ENCODE data around the gene CAMK2A.

CAMK2A gene

GRCh38 chr5:150245808-150246207 lies 43.8 kb downstream of the CAMK2A start:
- no peak for TF ChIP-seq CTCF (IDR thresholded peaks at IDR 0.05; ENCODE audit: insufficient read depth, low read length, poor library complexity, severe bottlenecking)
- no peak for TF ChIP-seq EZH2phosphoT487 (conservative IDR thresholded peaks at IDR 0.05; ENCODE audit: low read length)
- no peaks in the 10 kb centered on the region for H3K9me2 ChIP-seq (replicated peaks; ENCODE audit: insufficient read depth, low read length)
- H3K27me3 ChIP-seq (ENCODE audit: low read length) = no peaks in the 10 kb centered on the region
- no peak overlapping the region for H2AFZ ChIP-seq (ENCODE audit: low read depth, low read length, severe bottlenecking)
- no peak overlapping the region for H3K4me2 ChIP-seq (ENCODE audit: low read depth, low read length, poor library complexity, severe bottlenecking)
- H3K4me3 ChIP-seq (ENCODE audit: insufficient read depth, low read length, poor library complexity, severe bottlenecking) = no peak overlapping the region
- H3K9me3 ChIP-seq (ENCODE audit: insufficient read depth, low read length) = no peaks in the 10 kb centered on the region
- no peaks in the 10 kb centered on the region for H4K20me1 ChIP-seq (ENCODE audit: low read depth, low read length)
- H3F3A ChIP-seq (ENCODE audit: insufficient read depth) = no peaks in the 10 kb centered on the region
- H3K36me3 ChIP-seq (ENCODE audit: low read length) = no peaks in the 10 kb centered on the region
- H3K79me2 ChIP-seq (ENCODE audit: insufficient read depth, low read length) = no peaks in the 10 kb centered on the region
- H3K27ac ChIP-seq (ENCODE audit: low read depth, low read length) = no peak overlapping the region
- H3K9ac ChIP-seq (ENCODE audit: low read length) = no peak overlapping the region

GRCh38 chr5:150245111-150245789 lies 44.3 kb downstream of the CAMK2A start:
- no peak overlapping the region for H3K27ac ChIP-seq (ENCODE audit: low read depth, low read length)
- no peak overlapping the region for H3K4me3 ChIP-seq (ENCODE audit: insufficient read depth, low read length, poor library complexity, severe bottlenecking)
- H2AFZ ChIP-seq (ENCODE audit: low read depth, low read length, severe bottlenecking) = no peak overlapping the region
- H3K9ac ChIP-seq (ENCODE audit: low read length) = no peak overlapping the region
- H4K20me1 ChIP-seq (ENCODE audit: low read depth, low read length) = no peaks in the 10 kb centered on the region
- H3K9me2 ChIP-seq (replicated peaks; ENCODE audit: insufficient read depth, low read length) = no peaks in the 10 kb centered on the region
- no peaks in the 10 kb centered on the region for H3K36me3 ChIP-seq (ENCODE audit: low read length)
- no peaks in the 10 kb centered on the region for H3K9me3 ChIP-seq (ENCODE audit: insufficient read depth, low read length)
- no peaks in the 10 kb centered on the region for H3F3A ChIP-seq (ENCODE audit: insufficient read depth)
- no peaks in the 10 kb centered on the region for H3K27me3 ChIP-seq (ENCODE audit: low read length)
- no peak overlapping the region for H3K4me2 ChIP-seq (ENCODE audit: low read depth, low read length, poor library complexity, severe bottlenecking)
- TF ChIP-seq CTCF (IDR thresholded peaks at IDR 0.05; ENCODE audit: insufficient read depth, low read length, poor library complexity, severe bottlenecking) = no peak
- no peak for TF ChIP-seq EZH2phosphoT487 (conservative IDR thresholded peaks at IDR 0.05; ENCODE audit: low read length)
- H3K79me2 ChIP-seq (ENCODE audit: insufficient read depth, low read length) = no peaks in the 10 kb centered on the region

GRCh38 chr5:150244209-150244608 lies 45.4 kb downstream of the CAMK2A start:
- TF ChIP-seq CTCF (IDR thresholded peaks at IDR 0.05; ENCODE audit: insufficient read depth, low read length, poor library complexity, severe bottlenecking) (no peak), EZH2phosphoT487 (conservative IDR thresholded peaks at IDR 0.05; ENCODE audit: low read length) (no peak)
- no peaks in the 10 kb centered on the region for H3K9me3 ChIP-seq (ENCODE audit: insufficient read depth, low read length)
- H4K20me1 ChIP-seq (ENCODE audit: low read depth, low read length) = no peaks in the 10 kb centered on the region

More at GRCh38 chr5:150244209-150244608, 45.4 kb downstream of the CAMK2A start:
- H3K27me3 ChIP-seq (ENCODE audit: low read length) = no peaks in the 10 kb centered on the region
- H3K4me3 ChIP-seq (ENCODE audit: insufficient read depth, low read length, poor library complexity, severe bottlenecking) = no peak overlapping the region
- H3K79me2 ChIP-seq (ENCODE audit: insufficient read depth, low read length) = no peaks in the 10 kb centered on the region
- H3K9ac ChIP-seq (ENCODE audit: low read length) = no peak overlapping the region
- no peak overlapping the region for H2AFZ ChIP-seq (ENCODE audit: low read depth, low read length, severe bottlenecking)
- H3K27ac ChIP-seq (ENCODE audit: low read depth, low read length) = no peak overlapping the region
- no peaks in the 10 kb centered on the region for H3F3A ChIP-seq (ENCODE audit: insufficient read depth)
- no peaks in the 10 kb centered on the region for H3K9me2 ChIP-seq (replicated peaks; ENCODE audit: insufficient read depth, low read length)
- no peaks in the 10 kb centered on the region for H3K36me3 ChIP-seq (ENCODE audit: low read length)
- H3K4me2 ChIP-seq (ENCODE audit: low read depth, low read length, poor library complexity, severe bottlenecking) = no peak overlapping the region
